Astrocyte (in vitro differentiated cells and primary cell): Measurements from ENCODE around the gene SNX10. TPM values are rescaled to one million over a fixed set of nuclear protein-coding genes. Genes with fewer than 3 reads are reported as not detected.
A peak's percentile ranks its signal among the peaks of the same experiment; 100 is the strongest.

Experiments used
- DNase-seq: peaks from one replicate; pipeline ENCODE4 v3.0.0-alpha.2; 2010; ENCODE audit warnings: low read depth
- FAIRE-seq: peaks from 2 replicates; lab custom pipeline; 2011; peaks lifted over from hg19 to GRCh38; lab: Jason Lieb, UNC
- H2AFZ ChIP-seq: 2 replicates; pipeline ENCODE4 v1.6.0; 2012; ENCODE audit warnings: low read depth, low read length, inconsistent platforms
- H3K27ac ChIP-seq: 2 replicates; pipeline ENCODE4 v1.5.1; 2011; ENCODE audit warnings: low read depth, low read length, inconsistent platforms
- H3K27me3 ChIP-seq: 2 replicates; pipeline ENCODE4 v1.6.0; 2011; ENCODE audit warnings: low read length, inconsistent platforms; ENCODE audit not compliant: insufficient read depth
- H3K36me3 ChIP-seq: 2 replicates; pipeline ENCODE4 v1.5.1; 2011; ENCODE audit warnings: low read length, inconsistent platforms; ENCODE audit not compliant: insufficient read depth
- H3K4me1 ChIP-seq: 2 replicates; pipeline ENCODE4 v1.5.1; 2011; ENCODE audit warnings: low read length, inconsistent platforms; ENCODE audit not compliant: insufficient read depth
- H3K4me2 ChIP-seq: 2 replicates; pipeline ENCODE4 v1.6.0; 2012; ENCODE audit warnings: low read length, inconsistent platforms
- H3K4me3 ChIP-seq: 2 replicates; pipeline ENCODE4 v1.5.1; 2011; ENCODE audit warnings: low read depth, mild to moderate bottlenecking, low read length, inconsistent platforms; ENCODE audit not compliant: insufficient read depth
- H3K79me2 ChIP-seq: 2 replicates; pipeline ENCODE4 v1.6.0; 2012; ENCODE audit warnings: mild to moderate bottlenecking, low read length, inconsistent platforms; ENCODE audit not compliant: insufficient read depth
- H3K9ac ChIP-seq: 2 replicates; pipeline ENCODE4 v1.6.0; 2012; ENCODE audit warnings: mild to moderate bottlenecking, low read length, inconsistent platforms
- H3K9me3 ChIP-seq: 2 replicates; pipeline ENCODE4 v1.5.1; 2012; ENCODE audit warnings: low read depth, mild to moderate bottlenecking, low read length, inconsistent platforms; ENCODE audit not compliant: insufficient read depth
- H4K20me1 ChIP-seq: 2 replicates; pipeline ENCODE4 v1.6.0; 2012; ENCODE audit warnings: low read length, inconsistent platforms; ENCODE audit not compliant: insufficient read depth
- H3K27ac Mint-ChIP-seq: one replicate; pipeline ENCODE4 v1.8.0; 2021; ENCODE audit warnings: mild to moderate bottlenecking, mixed read lengths; ENCODE audit not compliant: unreplicated experiment
- H3K27me3 Mint-ChIP-seq: one replicate; pipeline ENCODE4 v1.8.0; 2021; ENCODE audit warnings: low read depth, mixed read lengths; ENCODE audit not compliant: unreplicated experiment
- H3K36me3 Mint-ChIP-seq: one replicate; pipeline ENCODE4 v1.8.0; 2021; ENCODE audit warnings: low read depth, mixed read lengths; ENCODE audit not compliant: unreplicated experiment
- H3K4me1 Mint-ChIP-seq: one replicate; pipeline ENCODE4 v1.8.0; 2021; ENCODE audit warnings: low read depth, mixed read lengths; ENCODE audit not compliant: unreplicated experiment
- H3K4me3 Mint-ChIP-seq: one replicate; pipeline ENCODE4 v1.8.0; 2021; ENCODE audit warnings: mild to moderate bottlenecking, moderate library complexity, mixed read lengths; ENCODE audit not compliant: unreplicated experiment
- H3K9me3 Mint-ChIP-seq: one replicate; pipeline ENCODE4 v1.8.0; 2021; ENCODE audit warnings: mild to moderate bottlenecking, mixed read lengths; ENCODE audit not compliant: unreplicated experiment
- CTCF ChIP-seq: IDR thresholded peaks from 2 replicates; pipeline ENCODE4 v1.5.1; 2011; ENCODE audit warnings: low read depth, mild to moderate bottlenecking, inconsistent platforms, low read length, moderate library complexity; ENCODE audit not compliant: insufficient read depth
- EZH2 ChIP-seq: IDR thresholded peaks from 2 replicates; pipeline ENCODE4 v1.6.1; 2012; ENCODE audit warnings: mild to moderate bottlenecking, low read length, inconsistent platforms; ENCODE audit not compliant: insufficient read depth
- total RNA-seq: library from RNA; stranded (reverse); gene quantifications from 2 replicates; pipeline ENCODE4 v1.2.1, GENCODE V29; 2021

The SNX10 gene
- total RNA-seq, 1 donor from 2014 or later: 5.4 TPM

GRCh38 chr7:26328498-26329390 is 37.1 kb downstream of the SNX10 start:
- Mint-ChIP-seq H3K27me3 (peaks cover 4% of the 10 kb centered on the region), H3K9me3 (peaks cover 5% of the 10 kb centered on the region), H3K4me3 (no peak overlapping the region), H3K27ac (no peak overlapping the region), H3K4me1 (peaks cover 10% of the 10 kb centered on the region), H3K36me3 (peaks cover 5% of the 10 kb centered on the region)
- Histone ChIP-seq H3K9ac (no peak overlapping the region), H3K27ac (no peak overlapping the region), H3K36me3 (no peaks in the 10 kb centered on the region), H2AFZ (no peak overlapping the region), H4K20me1 (no peaks in the 10 kb centered on the region), H3K27me3 (no peaks in the 10 kb centered on the region), H3K4me2 (no peak overlapping the region), H3K4me1 (no peaks in the 10 kb centered on the region), H3K79me2 (no peaks in the 10 kb centered on the region), H3K9me3 (no peaks in the 10 kb centered on the region), H3K4me3 (no peak overlapping the region)
- FAIRE-seq (no peak), DNase-seq (no peak)
- TF ChIP-seq EZH2 (no peak), CTCF (no peak)

- Histone ChIP-seq H4K20me1 (no peaks in the 10 kb centered on the region), H2AFZ (no peak overlapping the region), H3K36me3 (no peaks in the 10 kb centered on the region), H3K4me1 (no peaks in the 10 kb centered on the region), H3K9ac (no peak overlapping the region), H3K4me3 (no peak overlapping the region), H3K27me3 (no peaks in the 10 kb centered on the region), H3K27ac (no peak overlapping the region), H3K9me3 (no peaks in the 10 kb centered on the region), H3K4me2 (no peak overlapping the region), H3K79me2 (no peaks in the 10 kb centered on the region)
- no peak for TF ChIP-seq EZH2
- no peak for TF ChIP-seq CTCF
- Mint-ChIP-seq H3K27me3 (peaks cover 4% of the 10 kb centered on the region), H3K4me1 (peaks cover 10% of the 10 kb centered on the region), H3K9me3 (peaks cover 5% of the 10 kb centered on the region), H3K4me3 (no peak overlapping the region), H3K27ac (peak overlapping the region; percentile 51), H3K36me3 (peaks cover 5% of the 10 kb centered on the region)
- FAIRE-seq (no peak), DNase-seq (no peak)
These were observed 38.0 kb downstream of the SNX10 start for GRCh38 chr7:26329520-26330255.
